Gastrocnemius medialis (tissue), 4 donors: ENCODE measurements around the gene SCN10A. TPM values are rescaled to one million over a fixed set of nuclear protein-coding genes. Genes with fewer than 3 reads are reported as not detected.

Experiments
- ATAC-seq, 2 donors: fragments of 150-250 bp; one replicate each; pipeline ENCODE4 v1.9.1; 2016
- DNase-seq, 2 donors: peaks; one replicate each; pipeline ENCODE4 v3.0.0-alpha.2; 2019
- H3K27ac ChIP-seq, 4 donors: fragments of 200-600 bp; sonication (generic); 1 replicate in 1 of 4; 2 replicates in 3 of 4; pipeline ENCODE4 v1.5.1; 2016 to 2018; ENCODE audit warnings: mild to moderate bottlenecking in 2 of 4, moderate library complexity in 1 of 4
- H3K27me3 ChIP-seq, 3 donors: fragments of 200-600 bp; sonication (generic) in 2 of 3; 1 replicate in 1 of 3; 2 replicates in 2 of 3; pipeline versions ENCODE4 v1.5.1 to v1.6.0; 2016 to 2019; ENCODE audit warnings: mild to moderate bottlenecking in 1 of 3, moderate library complexity in 1 of 3
- H3K36me3 ChIP-seq, 2 donors: fragments of 200-600 bp; sonication (generic) in 1 of 2; one replicate each; pipeline ENCODE4 v1.5.1; 2017 to 2018
- H3K4me1 ChIP-seq, 2 donors: fragments of 200-600 bp; sonication (generic) in 1 of 2; one replicate each; pipeline ENCODE4 v1.5.1; 2016 to 2017; ENCODE audit warnings: mild to moderate bottlenecking in 2 of 2
- H3K4me3 ChIP-seq, 4 donors: fragments of 200-600 bp; sonication (generic) in 3 of 4; 1 replicate in 1 of 4; 2 replicates in 3 of 4; pipeline ENCODE4 v1.5.1; 2016 to 2019; ENCODE audit warnings: mild to moderate bottlenecking in 2 of 4
- H3K9me3 ChIP-seq, 3 donors: fragments of 200-600 bp; sonication (generic) in 2 of 3; 1 replicate in 1 of 3; 2 replicates in 2 of 3; pipeline ENCODE4 v1.5.1; 2016 to 2019
- POLR2A ChIP-seq, 2 donors: fragments of 450-650 bp; IDR thresholded peaks; one replicate each; pipeline ENCODE4 v1.6.1; 2017; ENCODE audit warnings: antibody characterized with exemption in 2 of 2, mild to moderate bottlenecking in 2 of 2, moderate library complexity in 2 of 2
- in situ Hi-C, 4 donors: fragments of 200-750 bp; cut with MboI; loops; one replicate each; pipeline versions ENCODE4 v1.15.0 to v1.8.0; 2017; ENCODE audit warnings: low sequenced_read_pairs in 4 of 4
- intact Hi-C: fragments of 100-400 bp; cut with DNase I; formaldehyde crosslinking; loops from one replicate; pipeline ENCODE4 v1.15.1; 2023; ENCODE audit warnings: low total_unique reads
- total RNA-seq, 4 donors: library from RNA; depleted of rRNA; stranded (reverse); fragments of >200 nt; gene quantifications; one replicate each; pipeline versions ENCODE4 v1.1.0 to v1.2.3, GENCODE V29; 2016
- TF ChIP-seq, protein P1 (sequence below), 5 experiments: fragments of 450-650 bp in 3 of 5; fragments of 200-600 bp in 2 of 5; sonication (generic) in 2 of 5; IDR thresholded peaks in 4 of 5; conservative IDR thresholded peaks in 1 of 5; 1 replicate in 4 of 5; 2 replicates in 1 of 5; pipeline ENCODE4 v1.5.1; 2016 to 2019; ENCODE audit warnings: antibody characterized with exemption in 5 of 5, mild to moderate bottlenecking in 3 of 5, moderate library complexity in 3 of 5

SCN10A gene
- total RNA-seq, 4 donors from 2014 or later, result not detected

DNA sequence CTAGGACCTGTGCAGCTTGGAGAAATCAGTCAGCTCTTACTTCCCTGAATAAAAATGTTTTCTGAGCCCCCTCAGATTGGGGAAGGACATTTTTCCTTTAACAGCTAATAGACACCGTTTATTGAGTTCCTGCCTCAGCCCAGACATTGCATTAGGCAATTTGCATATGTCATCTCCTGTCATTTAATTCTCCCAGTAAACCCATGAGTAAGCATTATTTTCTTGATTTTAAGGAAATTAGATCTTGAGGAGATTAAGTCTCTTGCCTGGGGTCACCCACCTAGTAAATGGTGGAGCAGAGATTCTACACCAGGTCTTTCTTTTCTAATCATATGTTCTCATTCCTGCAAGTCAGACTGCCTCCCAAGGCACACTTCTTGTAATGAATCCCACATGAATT is 88.0 kb downstream of the SCN10A start:
- no peaks in the 10 kb centered on the region for H3K27me3 ChIP-seq
- DNase-seq, result no peak
- TF ChIP-seq POLR2A (IDR thresholded peaks at IDR 0.05), result no peak
- TF ChIP-seq, protein P1, sequence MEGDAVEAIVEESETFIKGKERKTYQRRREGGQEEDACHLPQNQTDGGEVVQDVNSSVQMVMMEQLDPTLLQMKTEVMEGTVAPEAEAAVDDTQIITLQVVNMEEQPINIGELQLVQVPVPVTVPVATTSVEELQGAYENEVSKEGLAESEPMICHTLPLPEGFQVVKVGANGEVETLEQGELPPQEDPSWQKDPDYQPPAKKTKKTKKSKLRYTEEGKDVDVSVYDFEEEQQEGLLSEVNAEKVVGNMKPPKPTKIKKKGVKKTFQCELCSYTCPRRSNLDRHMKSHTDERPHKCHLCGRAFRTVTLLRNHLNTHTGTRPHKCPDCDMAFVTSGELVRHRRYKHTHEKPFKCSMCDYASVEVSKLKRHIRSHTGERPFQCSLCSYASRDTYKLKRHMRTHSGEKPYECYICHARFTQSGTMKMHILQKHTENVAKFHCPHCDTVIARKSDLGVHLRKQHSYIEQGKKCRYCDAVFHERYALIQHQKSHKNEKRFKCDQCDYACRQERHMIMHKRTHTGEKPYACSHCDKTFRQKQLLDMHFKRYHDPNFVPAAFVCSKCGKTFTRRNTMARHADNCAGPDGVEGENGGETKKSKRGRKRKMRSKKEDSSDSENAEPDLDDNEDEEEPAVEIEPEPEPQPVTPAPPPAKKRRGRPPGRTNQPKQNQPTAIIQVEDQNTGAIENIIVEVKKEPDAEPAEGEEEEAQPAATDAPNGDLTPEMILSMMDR (IDR thresholded peaks at IDR 0.05 in 4 of 5, conservative IDR thresholded peaks at IDR 0.05 in 1 of 5), result no peak
- H3K9me3 ChIP-seq, result no peaks in the 10 kb centered on the region
- H3K27ac ChIP-seq, result no peak overlapping the region
- ATAC-seq, result no peak
- intact Hi-C loops, result no loop called here
- no peaks in the 10 kb centered on the region for H3K36me3 ChIP-seq
- in situ Hi-C loops, result no loop called here
- H3K4me1 ChIP-seq, result no peaks in the 10 kb centered on the region
- H3K4me3 ChIP-seq, result no peak overlapping the region

DNA sequence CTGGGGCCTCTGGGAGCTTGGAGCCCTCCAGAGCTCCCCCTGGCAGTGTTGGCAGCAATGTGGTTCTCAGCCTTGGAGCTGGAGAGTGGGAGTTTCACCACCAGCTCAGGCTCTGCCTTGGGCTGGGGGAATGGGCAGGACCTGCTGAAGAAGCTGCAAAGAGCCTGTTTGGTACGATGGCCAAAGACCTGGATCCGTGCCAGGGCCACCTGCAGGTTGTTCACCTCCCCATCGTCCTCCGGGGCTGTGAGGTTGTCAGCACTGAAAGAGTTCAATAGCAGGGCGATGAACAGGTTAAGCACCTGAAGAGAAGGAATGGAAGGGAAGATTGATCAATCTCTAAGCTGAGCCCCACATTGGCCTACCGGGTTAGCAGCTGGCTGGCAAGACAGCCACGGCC is 89.3 kb downstream of the SCN10A start:
- intact Hi-C loops (no loop called here), in situ Hi-C loops (no loop called here)
- no peak for DNase-seq

DNA sequence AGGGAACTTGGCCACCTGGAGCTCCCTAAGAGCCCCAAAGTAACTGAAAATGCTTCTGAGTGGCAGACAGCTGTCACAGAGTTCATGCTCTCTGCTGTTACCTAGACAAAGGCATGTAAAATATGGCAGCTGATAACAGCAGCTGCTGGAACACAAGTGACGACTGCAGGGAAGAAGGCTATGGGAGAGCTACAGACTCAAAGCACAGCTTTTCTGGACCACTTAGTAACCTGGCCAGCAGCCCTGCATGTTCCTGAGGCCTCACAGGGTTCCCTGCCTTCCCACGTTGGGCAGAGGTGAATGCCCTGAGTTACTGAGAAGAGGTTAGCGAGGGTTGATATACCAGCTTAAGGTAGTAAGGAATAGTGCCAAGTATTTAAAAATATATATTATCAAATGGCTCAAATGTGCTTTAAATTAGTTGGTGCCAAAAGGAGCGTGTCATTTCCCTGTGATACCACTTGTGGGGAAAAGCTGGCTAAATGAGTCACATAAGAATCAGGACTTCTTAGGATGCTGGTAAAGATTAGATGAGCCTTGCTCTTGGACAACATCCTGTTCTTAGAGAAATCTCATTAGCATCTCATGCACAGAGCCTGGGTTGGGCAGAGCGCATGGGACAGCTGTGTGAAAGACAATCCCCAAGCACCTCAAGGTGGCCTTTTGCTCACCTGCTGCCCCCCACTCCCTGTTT is 90.1 kb downstream of the SCN10A start:
- intact Hi-C loops, result no loop called here
- no peak overlapping the region for H3K27ac ChIP-seq

More for the DNA sequence above, 89.3 kb downstream of the SCN10A start:
- Histone ChIP-seq H3K27ac (no peak overlapping the region), H3K4me1 (no peaks in the 10 kb centered on the region), H3K4me3 (no peak overlapping the region), H3K9me3 (no peaks in the 10 kb centered on the region), H3K36me3 (no peaks in the 10 kb centered on the region), H3K27me3 (no peaks in the 10 kb centered on the region)
- no peak for ATAC-seq
- TF ChIP-seq, protein P1 (IDR thresholded peaks at IDR 0.05 in 4 of 5, conservative IDR thresholded peaks at IDR 0.05 in 1 of 5), result no peak
- TF ChIP-seq POLR2A (IDR thresholded peaks at IDR 0.05), result no peak

DNA sequence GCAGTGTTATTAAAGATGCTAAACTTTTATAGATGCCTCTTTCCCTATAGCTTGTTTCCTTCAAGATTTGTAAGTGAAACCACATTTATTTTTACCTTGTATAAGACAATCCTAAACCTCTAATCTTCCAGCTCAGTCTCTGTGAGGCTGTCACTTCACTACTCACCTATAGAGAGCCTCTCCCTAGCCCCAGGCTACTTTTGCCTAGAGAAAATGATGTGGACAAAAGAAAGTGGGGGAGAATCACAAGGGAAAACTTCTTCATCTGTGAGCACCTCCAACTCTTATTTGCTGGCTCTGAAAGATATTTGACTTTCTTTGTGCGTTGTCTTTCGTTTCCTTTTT is 91.7 kb downstream of the SCN10A start:
- intact Hi-C loops (no loop called here), in situ Hi-C loops (no loop called here)
- Histone ChIP-seq H3K27ac (no peak overlapping the region), H3K27me3 (no peaks in the 10 kb centered on the region), H3K4me1 (no peaks in the 10 kb centered on the region), H3K4me3 (no peak overlapping the region), H3K9me3 (no peaks in the 10 kb centered on the region), H3K36me3 (no peaks in the 10 kb centered on the region)
- DNase-seq (no peak), ATAC-seq (no peak)
- no peak for TF ChIP-seq POLR2A (IDR thresholded peaks at IDR 0.05)
- TF ChIP-seq, protein P1 (IDR thresholded peaks at IDR 0.05 in 4 of 5, conservative IDR thresholded peaks at IDR 0.05 in 1 of 5), result no peak

More for the DNA sequence above, 90.1 kb downstream of the SCN10A start:
- Histone ChIP-seq H3K9me3 (no peaks in the 10 kb centered on the region), H3K27me3 (no peaks in the 10 kb centered on the region), H3K4me3 (no peak overlapping the region), H3K4me1 (no peaks in the 10 kb centered on the region), H3K36me3 (no peaks in the 10 kb centered on the region)
- ATAC-seq (no peak), DNase-seq (no peak)
- no peak for TF ChIP-seq POLR2A (IDR thresholded peaks at IDR 0.05)
- TF ChIP-seq, protein P1 (IDR thresholded peaks at IDR 0.05 in 4 of 5, conservative IDR thresholded peaks at IDR 0.05 in 1 of 5), result no peak
- in situ Hi-C loops, result no loop called here
